HG03565 (cell line): ENCODE measurements around the gene PTPN21.
"Not testable (repeated sequence)": the region's sequence is repeated elsewhere in the genome, so short reads cannot be mapped to it uniquely, and the experiment has no call there.

Experiments
- ATAC-seq: cut with Tn5 transposase; IDR thresholded peaks from one replicate; pipeline ENCODE4 v1.9.1; 2021; ENCODE audit warnings: mild to moderate bottlenecking, moderate library complexity; ENCODE audit not compliant: unreplicated experiment

PTPN21 gene

DNA sequence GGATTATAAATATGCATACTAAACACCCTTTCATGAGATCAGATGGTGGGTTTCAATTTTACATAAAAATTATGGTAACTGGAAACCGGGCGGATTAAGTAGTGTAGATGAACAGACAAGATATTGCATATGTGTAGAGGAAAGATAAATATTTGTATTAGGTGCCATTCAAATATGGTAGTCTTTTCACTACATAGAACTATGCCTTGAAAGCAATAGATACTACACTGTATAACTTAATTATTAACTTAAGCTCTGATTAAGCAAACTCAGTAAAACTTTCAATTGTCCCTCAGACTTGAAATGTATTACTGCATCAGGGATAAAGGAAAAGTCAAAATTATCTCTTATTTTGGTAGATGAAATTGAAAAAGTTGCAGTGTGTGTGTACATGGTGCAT, 1.9 kb downstream of the PTPN21 start:
- no peak for ATAC-seq

DNA sequence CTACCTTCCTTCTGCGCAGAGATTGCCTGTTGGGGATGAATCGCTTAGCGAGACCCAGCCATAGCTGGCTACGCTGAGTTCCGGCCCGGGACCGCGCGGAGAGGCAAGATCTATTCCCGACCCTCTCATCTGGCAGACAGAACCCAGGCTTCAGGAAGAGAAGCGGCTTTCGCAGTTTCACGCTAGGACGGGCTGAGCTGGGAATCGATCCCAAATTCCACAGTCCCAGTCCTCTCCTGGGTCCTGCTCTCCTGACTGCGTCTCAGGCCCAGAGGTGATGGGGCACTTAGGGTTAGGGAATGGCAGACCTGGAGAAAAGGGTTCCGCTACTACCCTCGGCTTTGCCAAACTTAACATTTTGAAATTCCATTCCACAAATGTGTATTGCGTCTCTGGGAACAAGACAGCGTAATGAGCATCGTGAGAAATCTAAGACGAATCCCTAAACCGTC, 2.8 kb downstream of the PTPN21 start:
- ATAC-seq, result no peak

DNA sequence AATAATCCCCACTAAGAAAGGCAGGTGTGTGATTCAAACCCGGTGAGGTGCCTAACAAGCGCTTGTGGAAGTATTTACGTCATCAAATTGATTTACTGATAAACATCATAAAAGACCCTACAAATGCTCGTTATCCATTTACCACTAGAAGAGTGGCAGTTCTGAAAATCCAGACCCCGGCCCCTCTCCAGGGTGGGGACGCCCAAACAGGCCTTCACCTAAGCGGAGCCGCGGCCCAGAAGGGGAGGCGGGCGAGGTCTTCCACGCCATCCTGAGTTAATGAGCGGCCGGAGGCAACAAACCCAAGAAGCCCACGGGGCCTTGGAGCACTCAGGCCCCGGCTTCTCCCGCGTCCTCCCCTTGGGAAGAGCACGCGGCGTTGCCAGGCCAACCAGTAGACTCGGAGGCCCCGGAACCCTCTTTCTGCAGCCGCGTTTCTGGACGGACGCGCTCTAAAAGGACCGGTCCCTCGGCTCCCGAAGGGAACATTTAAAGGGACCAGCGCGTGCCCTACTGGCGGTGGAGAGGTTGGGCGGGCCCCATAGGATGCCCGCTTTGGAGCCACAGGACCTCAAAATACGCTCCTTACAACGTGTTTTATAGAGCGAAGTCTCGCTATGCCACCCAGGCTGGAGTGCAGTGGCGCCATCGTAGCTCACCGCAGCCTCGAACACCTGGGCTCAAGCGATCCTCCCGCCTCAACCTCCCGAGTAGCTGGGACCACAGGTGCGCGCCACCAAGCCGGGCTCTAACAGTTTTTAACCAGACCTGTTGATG, 3.5 kb downstream of the PTPN21 start:
- ATAC-seq, result no peak

DNA sequence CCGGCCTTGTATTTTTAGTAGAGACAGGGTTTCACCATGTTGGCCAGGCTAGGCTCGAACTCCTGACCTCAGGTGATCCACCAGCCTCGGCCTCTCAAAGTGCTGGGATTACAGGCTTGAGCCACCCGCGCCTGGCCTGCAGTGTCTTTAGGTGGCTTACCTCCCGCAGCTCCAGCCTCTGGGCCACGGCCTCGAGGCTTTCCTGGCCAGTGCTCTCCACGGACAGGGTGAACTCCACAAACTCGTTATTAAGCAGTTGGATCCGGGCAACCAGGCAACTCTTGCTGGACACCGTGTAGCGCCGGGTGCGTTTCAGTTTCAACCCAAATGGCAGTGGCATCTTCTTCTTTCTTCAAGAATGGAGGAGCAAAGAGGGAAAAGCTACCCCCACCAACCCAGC, 4.7 kb downstream of the PTPN21 start:
- ATAC-seq, result no peak

DNA sequence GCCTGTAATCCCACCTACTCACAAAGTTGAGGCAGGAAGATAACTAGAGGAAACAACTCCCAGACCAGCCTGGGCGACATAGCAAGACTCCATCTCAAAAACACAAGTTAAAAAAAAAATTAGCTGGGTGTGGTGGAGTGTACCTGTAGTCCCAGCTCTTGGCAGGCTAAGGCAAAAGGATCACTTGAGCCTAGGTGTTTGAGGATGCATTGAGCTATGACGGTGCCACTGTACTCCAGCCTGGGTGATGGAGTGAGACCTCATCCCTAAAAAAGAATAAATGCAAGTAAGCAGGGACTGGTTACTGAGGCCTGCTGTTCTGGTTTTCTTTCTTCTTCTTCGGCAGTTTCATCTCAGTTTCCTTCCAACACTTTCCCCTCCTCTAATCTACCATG, 7.4 kb downstream of the PTPN21 start:
- no peak for ATAC-seq

DNA sequence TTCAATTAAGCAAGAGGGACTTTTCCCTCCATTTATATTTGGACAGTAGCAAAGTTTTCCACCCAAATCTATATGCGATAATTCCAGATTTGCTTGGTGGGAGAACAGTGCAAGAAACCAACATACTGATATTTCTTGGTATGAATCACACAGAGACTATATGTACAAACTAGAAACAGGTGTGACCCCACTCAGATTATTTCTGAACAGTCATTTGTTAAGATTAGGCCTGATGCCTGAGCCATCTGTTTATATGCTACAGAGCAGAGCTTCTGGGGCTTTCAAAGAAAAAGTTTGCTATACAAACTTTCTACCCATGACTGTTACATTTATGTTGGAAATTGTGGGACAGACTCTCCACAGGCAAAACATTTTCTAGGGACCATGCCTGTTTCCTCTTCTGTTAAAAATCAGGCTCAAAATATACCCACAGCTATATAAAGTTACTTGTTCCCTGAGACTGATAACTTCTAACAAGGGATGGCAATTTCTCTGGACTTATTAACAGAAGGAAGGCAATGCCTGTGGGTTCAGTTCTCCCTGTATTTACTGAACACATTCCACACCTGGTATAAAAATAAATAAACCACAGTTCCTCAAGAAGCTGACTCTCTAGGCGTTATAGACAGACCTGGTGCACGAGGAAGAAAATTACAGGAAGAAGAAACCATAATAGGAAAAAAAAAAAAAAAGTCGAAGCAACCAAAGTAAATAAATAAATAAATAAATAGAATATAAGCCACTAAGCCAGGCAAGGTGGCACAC, 8.0 kb downstream of the PTPN21 start:
- no peak for ATAC-seq

DNA sequence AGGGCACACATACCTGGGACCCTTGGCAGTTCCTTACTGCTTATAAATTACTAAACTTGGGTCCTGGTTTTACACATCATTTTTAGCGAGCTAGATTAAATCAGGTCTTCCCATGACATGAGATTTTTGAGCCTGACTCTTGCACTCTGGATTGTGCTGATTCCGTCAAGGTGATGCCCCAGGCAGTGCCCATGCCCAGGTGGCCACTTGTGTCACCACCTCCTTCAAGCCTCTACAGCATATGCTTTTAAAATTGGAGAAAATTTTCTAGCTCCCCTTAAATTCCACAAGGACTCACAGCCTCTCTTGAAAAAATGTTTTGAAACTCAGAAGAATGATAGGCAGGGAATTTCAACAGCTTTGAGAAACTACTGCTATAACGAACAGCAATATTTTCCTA, 9.6 kb downstream of the PTPN21 start:
- no peak for ATAC-seq

DNA sequence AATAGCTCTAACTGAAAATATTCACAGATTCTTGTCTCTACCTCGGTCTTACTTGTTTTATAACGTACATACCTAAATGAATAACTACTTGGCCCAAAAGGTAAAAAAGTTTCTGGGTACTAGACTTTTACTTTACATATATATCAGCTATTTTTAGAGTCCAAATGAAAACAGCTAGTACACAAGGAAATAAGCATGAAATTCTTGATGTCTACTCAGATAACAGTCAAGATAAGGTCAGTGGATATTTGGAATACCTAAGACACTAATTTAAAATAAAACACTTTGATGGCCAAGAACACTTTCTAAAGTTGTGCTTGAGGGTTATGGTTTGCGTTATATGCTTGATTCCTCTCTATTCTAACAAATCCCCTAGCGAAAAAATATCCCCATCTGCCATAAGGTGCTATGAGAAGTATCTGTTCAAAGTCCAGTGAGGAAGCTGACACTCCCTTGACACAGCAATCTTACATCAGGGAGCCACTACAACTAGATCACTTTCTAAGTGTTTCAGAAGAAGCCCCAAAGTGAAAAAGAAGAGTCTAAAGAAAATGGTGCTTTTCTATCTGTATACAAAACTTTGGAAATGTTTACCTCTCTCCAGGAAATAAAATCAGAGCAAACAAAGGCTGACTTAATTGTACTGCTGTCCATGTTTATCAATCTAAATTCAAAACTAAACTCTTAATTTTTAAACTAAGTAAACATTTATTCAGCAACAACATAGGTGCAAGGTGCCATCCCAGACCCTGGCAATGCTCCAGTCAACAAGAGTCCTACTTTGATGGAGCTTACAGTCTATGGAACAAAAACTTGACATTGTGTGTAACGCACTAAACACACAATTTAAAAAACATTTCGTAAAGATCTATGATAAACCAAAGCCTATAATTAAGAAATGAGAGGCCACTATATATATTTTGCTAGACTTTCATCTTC, 11.7 kb downstream of the PTPN21 start:
- ATAC-seq, result no peak

DNA sequence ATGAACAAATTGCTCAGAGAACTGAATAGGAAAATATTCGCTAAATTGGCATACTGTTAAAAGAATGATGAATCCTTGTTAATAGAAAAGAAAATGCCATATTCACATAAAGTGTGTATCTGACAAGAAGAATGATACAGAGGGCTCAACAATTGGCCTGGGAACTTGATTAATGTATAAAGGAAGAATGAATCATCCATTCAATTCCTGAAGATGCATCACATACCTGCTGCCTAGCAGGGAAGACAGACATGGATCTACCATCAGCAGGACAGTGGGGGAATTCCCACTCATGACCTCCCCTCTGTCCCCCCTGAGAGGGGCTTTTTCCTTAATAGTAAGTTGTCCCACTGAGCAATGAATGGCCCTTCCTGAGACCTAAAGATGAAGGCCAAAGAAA, 13.5 kb downstream of the PTPN21 start:
- ATAC-seq, result no peak

DNA sequence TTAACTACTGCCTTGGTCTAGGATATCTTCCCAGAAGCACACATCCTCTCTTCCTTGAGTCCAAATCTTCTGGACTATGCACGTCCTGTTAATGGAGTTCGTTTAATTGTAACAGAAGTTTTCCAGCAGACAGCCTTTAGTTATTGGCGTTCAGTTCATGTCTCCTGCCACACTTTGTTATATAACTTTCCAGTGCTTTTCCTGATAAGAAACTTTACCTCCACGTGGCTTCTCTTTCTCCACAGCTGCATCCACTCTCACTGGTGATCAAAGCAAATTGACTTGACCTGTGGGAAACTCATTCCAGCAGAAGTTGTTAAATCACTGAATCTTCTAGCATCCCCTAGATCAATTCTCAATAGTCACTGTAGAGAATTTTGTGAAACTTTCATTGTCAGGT, 19.0 kb downstream of the PTPN21 start:
- ATAC-seq, result no peak

DNA sequence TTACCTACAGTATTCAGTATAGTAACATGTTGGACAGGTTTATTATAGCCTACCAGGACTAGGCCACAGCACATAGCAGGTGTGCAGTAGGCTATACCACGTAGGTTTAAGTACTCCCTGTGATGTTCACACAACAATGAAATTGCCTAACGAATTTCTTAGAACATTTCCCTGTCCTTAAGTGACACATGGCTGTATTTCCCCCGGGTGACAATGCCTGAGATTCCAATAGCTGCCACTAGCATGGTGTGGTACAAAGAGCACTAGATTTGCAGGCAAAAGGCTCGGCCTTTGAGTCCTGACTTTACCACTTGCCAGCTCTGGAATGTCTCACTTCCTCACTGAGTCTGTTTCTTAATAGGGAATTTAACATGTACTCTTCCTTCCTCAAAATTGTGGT, 19.7 kb downstream of the PTPN21 start:
- no peak for ATAC-seq

DNA sequence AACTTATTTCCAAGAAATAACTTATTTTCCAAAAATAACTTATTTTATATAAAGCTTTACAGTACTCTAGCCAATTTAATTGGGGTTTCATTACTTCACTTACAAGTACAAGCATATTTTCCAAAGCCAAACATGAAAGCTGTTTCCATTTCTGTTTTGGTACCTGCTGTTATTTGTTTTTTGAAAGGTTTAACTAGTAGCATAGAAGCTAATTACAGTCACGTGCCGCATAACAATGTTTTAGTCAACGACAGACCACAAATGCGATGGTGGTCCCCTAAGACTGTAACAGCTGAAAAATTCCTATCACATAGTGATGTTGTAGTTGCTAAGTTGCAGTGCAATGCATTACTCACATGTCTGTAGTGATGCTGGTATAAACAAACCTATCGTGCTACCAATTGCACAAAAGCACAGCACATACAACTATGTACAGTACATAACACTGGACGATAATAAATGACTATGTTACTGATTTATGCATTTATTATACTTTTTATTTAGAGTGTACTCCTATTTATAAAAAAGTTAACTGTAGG, 21.7 kb downstream of the PTPN21 start:
- no peak for ATAC-seq

DNA sequence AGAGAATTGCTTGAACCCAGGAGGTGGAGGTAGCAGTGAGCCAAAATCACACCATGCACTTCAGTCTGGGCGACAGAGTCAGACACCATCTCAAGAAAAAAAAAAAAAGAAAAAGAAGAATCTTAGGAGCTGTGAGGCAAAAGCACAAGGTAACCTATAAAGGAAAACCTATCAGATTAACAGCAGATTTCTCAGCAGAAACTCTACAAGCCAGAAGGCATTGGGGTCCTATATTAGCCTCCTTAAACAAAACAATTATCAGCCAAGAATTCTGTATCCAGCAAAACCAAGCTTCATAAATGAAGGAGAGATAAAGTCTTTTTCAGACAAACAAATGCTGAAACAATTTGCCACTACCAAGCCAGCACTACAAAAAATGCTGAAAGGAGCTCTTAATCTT, 24.9 kb downstream of the PTPN21 start:
- not testable (repeated sequence) for ATAC-seq

DNA sequence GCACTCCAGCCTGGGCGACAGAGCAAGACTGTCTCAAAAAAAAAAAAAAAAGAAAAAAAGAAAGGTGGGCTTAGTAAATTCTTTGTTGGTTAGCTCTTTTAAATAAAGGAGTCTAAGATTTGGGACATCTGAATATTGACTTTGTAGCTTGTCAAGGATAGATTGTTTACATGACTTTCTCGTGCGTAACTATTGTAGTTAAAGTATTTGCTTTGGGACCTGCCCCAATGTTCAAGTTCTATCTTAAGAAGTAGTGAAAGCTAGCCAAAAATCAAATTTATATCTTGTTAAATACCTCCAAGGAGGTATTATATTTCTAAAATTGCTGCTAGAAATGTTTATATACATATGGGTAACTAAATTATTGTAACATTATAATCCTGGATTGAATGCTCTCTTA, 32.4 kb downstream of the PTPN21 start:
- ATAC-seq, result no peak

DNA sequence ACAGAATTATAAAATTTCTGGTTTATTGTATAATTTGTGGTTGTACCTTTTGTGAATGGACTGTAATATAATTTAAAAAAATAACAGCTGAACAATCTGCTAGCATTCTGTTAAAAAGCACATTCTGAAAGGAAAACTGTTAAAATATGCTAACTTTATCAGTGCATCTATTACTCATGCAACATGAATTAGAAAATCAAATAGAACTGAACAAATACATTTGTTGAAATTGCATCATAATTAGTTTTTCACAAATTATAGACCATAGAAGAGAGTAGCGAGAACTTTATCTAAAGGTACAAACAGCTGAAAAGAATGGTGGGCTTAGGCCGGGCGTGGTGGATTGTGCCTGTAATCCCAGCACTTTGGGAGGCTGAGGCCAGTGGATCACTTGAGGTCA, 33.0 kb downstream of the PTPN21 start:
- no peak for ATAC-seq

DNA sequence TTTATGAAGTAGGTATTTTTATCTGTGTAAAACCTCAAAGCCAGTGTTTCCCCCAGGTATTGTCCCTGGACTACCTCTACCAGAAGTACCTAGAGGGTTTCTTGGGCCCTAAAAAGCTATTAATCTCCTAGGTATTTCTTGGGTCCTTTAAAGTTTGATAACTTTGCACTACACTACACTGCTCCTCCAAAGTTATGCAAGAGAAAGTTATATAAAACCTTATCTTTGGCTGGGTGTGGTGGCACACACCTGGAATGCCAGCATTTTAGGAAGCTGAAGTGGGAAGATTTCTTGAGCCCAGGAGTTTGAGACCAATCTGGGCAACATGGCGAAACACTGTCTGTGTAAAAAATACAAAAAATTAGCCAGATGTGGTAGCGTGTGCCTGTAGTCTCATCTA, 34.9 kb downstream of the PTPN21 start:
- ATAC-seq, result no peak

DNA sequence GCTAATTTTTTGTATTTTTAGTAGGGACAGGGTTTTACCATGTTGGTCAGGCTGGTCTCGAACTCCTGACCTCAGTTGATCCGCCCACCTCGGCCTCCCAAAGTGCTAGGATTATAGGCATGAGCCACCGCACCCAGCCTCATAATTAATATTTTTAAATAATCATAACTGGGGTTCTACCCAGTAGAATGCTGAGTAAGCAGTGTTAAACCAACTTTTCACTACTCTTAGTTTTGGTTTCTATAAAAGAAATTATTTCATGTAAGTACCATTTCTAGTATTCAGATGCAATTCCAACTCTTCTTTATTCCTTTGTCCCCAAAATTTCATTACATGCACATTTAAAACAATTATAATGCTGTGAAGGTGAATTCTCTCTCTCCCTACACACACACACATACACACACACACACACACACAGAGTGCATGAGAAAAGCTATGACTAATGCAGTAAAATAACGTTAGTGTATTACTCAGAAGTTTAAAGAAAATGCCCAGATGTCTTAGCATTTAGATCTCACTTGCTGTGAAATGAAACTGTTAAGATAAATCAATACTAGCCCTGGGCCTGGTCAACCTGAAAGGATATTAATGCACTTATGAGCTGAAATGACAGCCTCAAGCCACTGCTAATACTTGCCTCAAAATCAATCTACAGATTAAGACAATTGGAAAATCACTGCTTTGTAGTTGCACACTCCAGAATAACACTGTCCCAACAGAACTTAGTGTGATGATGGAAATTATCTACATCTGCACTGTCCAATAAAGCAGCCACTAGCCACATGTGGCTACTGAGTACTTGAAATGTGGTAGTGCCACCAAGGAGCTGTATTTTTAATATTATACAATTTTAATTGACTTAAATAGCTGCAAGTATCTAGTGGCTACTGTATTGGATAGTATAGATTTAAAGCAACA, 36.0 kb downstream of the PTPN21 start:
- ATAC-seq, result no peak

DNA sequence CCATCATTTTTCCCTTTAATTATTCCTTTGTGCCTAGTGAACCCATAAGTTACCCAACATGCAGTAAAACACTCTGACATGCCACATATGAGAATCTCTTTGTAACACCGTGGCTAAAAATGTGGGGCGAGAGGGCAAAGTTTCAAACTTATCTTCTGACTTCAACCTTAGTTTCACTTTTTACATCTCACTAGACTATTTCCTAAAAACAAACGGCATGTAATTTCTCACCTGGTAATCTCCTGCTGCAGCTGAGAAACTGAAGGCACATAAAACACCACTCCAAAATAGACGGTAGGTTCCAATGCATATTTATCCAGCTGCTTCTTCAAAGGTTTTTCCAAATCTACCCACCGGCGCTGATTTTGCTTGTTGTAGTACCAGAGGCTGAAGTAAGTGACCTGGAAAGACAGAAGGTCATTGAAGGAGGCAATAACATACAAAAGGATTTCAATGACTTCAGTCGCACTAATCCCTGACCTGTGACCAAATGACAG, 37.9 kb downstream of the PTPN21 start:
- ATAC-seq, result no peak

DNA sequence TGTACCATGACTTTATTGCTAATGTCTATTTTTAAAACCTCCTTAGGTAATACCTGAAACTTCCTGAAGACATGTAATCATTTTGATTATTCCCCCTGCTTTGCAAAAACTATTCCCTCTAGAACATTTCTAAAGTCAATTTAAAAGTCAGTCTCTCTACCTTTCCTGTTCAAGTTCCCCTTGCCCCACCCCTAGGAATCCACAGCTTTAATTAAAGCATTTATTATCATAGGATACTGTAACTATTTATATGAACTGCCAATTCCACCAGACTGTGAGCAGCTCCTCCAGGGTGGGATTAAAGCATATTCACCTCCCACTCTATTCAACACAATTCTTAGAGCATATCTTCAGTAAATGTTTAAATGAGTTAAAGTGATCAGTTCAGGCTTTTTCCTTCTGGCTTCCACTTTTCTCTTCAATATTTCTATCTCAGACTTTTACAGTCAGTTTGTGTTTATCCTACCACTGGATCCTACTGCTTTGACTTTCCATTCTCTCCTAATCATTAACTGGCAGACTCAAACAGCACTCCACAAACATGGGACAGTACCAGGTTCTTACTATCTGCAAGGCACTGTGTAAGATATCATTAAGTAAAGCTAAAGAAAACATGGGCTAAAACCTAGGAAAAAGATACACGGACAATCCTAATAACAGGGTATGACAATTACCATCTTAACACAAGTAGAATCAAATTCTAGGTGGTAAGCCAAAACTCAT, 39.1 kb downstream of the PTPN21 start:
- no peak for ATAC-seq
